Astrocyte of the spinal cord (primary cell): ENCODE data around the gene RELT.

ENCODE experiments used
- DNase-seq: peaks from one replicate; pipeline ENCODE4 v3.0.0; 2011; ENCODE audit warnings: low read depth, low spot score
- H3K4me3 ChIP-seq: 2 replicates; pipeline ENCODE4 v1.5.1; 2011; ENCODE audit warnings: low read depth, mild to moderate bottlenecking, low read length, moderate library complexity
- CTCF ChIP-seq: IDR thresholded peaks from 2 replicates; pipeline ENCODE4 v1.5.1; 2012; ENCODE audit warnings: low read depth, mild to moderate bottlenecking, low read length, inconsistent platforms
- in situ Hi-C: cut with HindIII; loops from 2 replicates; pipeline ENCODE4 v1.10.0; 2017; ENCODE audit warnings: low sequenced_read_pairs

RELT gene

GRCh38 chr11:73402834-73403185, 26.6 kb downstream of the RELT start:
- in situ Hi-C loops, result no loop called here
- DNase-seq, result peak; percentile 18
- TF ChIP-seq CTCF, result peak; percentile 45
- H3K4me3 ChIP-seq, result no peak overlapping the region

GRCh38 chr11:73403541-73403940, 27.3 kb downstream of the RELT start:
- in situ Hi-C loops, result no loop called here
- no peak for TF ChIP-seq CTCF
- DNase-seq, result no peak
- no peak overlapping the region for H3K4me3 ChIP-seq

GRCh38 chr11:73404048-73404447, 27.8 kb downstream of the RELT start:
- peak; percentile 71 for TF ChIP-seq CTCF
- in situ Hi-C loops, result no loop called here
- DNase-seq, result peak; percentile 29
- H3K4me3 ChIP-seq, result no peak overlapping the region

- in situ Hi-C loops, result no loop called here
- no peak for DNase-seq
- TF ChIP-seq CTCF, result no peak
- no peak overlapping the region for H3K4me3 ChIP-seq
Measured at GRCh38 chr11:73404506-73405145, 28.4 kb downstream of the RELT start.

GRCh38 chr11:73405146-73405510, 28.9 kb downstream of the RELT start:
- no peak for TF ChIP-seq CTCF
- in situ Hi-C loops, result no loop called here
- no peak for DNase-seq
- no peak overlapping the region for H3K4me3 ChIP-seq

GRCh38 chr11:73406131-73406530, 29.9 kb downstream of the RELT start:
- in situ Hi-C loops, result no loop called here

More at GRCh38 chr11:73406131-73406530, 29.9 kb downstream of the RELT start:
- H3K4me3 ChIP-seq, result no peak overlapping the region
- TF ChIP-seq CTCF, result no peak
- DNase-seq, result no peak
